Measurements from ENCODE around the gene DOCK6. TPM values are rescaled to one million over a fixed set of nuclear protein-coding genes. Genes with fewer than 3 reads are reported as not detected.
A peak's percentile ranks its signal among the peaks of the same experiment; 100 is the strongest.

Gene DOCK6
- total and polyA plus RNA-seq, 11 donors = 21.6 to 57.8 (median 38.5) TPM

GRCh38 chr19:11152318-11153062 is 109.8 kb downstream of the DOCK6 start:
- DNase-seq (peak in 4 of 5 donors; percentile 72 to 90 (median 78)), ATAC-seq (peak; percentile 58 to 72 (median 64))
- 66 to 70% (median 69%) methylated on average over 11 of the region's 11 CpGs for WGBS, 4 donors
- Histone ChIP-seq H3K9me3 (no peaks in the 10 kb centered on the region), H3K4me1 (peaks cover 0 to 46% (median 21%) of the 10 kb centered on the region in 12 donors), H3K27me3 (no peaks in the 10 kb centered on the region), H3K27ac (peak overlapping the region; percentile 47 to 93 (median 86)), H3K36me3 (no peaks in the 10 kb centered on the region), H3K4me3 (no peak overlapping the region)
- intact Hi-C loops (cut with DNase I) = no loop called here
- TF ChIP-seq CTCF (IDR thresholded peaks at IDR 0.05) = no peak
- TF ChIP-seq POLR2A (IDR thresholded peaks at IDR 0.05) = no peak

GRCh38 chr19:11151181-11151580 is 111.1 kb downstream of the DOCK6 start:
- Histone ChIP-seq H3K27me3 (no peaks in the 10 kb centered on the region), H3K36me3 (no peaks in the 10 kb centered on the region), H3K4me1 (peaks cover 0 to 37% (median 18%) of the 10 kb centered on the region in 12 donors), H3K4me3 (no peak overlapping the region), H3K9me3 (no peaks in the 10 kb centered on the region), H3K27ac (peak overlapping the region in 11 of 12 donors; percentile 33 to 93 (median 88))
- intact Hi-C loops (cut with DNase I) = no loop called here
- TF ChIP-seq CTCF (IDR thresholded peaks at IDR 0.05) (no peak), POLR2A (IDR thresholded peaks at IDR 0.05) (no peak)
- DNase-seq (peak in 4 of 5 donors; percentile 59 to 67 (median 62)), ATAC-seq (peak in 2 of 4 donors; percentile 13 to 31)
- 68 to 77% (median 72%) methylated on average over 7 of the region's 7 CpGs for WGBS, 4 donors

Other genes starting within 250 kb of the DOCK6 start
- gene LDLR, start 173.1 kb downstream of the DOCK6 start, total RNA-seq = 10 to 100 TPM in 8 of 9 donors, 1 to 10 TPM in 1; 4.3 to 30.9 (median 19.0) TPM
- 10 to 100 TPM in 1 of 2 donors, 1 to 10 TPM in 1; 4.5 to 45.9 TPM for gene LDLR, start 173.1 kb downstream of the DOCK6 start, polyA plus RNA-seq
- gene SPC24, start 106.7 kb downstream of the DOCK6 start, total RNA-seq = 10 to 100 TPM in 1 of 9 donors, 1 to 10 TPM in 8; 1.7 to 10.7 (median 5.2) TPM
- gene SPC24, start 106.7 kb downstream of the DOCK6 start, polyA plus RNA-seq = 1 to 10 TPM; 1.4 to 3.0 TPM
- gene KANK2, start 65.0 kb downstream of the DOCK6 start, total RNA-seq = 1,000 to 10,000 TPM in 1 of 9 donors, 100 to 1,000 TPM in 8; 232 to 1,831 (median 296) TPM
- 100 to 1,000 TPM; 275 to 281 TPM for gene KANK2, start 65.0 kb downstream of the DOCK6 start, polyA plus RNA-seq
- 1 to 10 TPM in 1 of 9 donors, not detected in 8; 6.3 TPM for gene ANGPTL8, start 22.9 kb downstream of the DOCK6 start, total RNA-seq
- 10 to 100 TPM in 1 of 2 donors, under 1 TPM in 1; 0.61 to 10.2 TPM for gene ANGPTL8, start 22.9 kb downstream of the DOCK6 start, polyA plus RNA-seq
- gene TSPAN16, start 33.6 kb upstream of the DOCK6 start, total RNA-seq = not detected
- gene TSPAN16, start 33.6 kb upstream of the DOCK6 start, polyA plus RNA-seq = not detected
- gene RAB3D, start 77.1 kb upstream of the DOCK6 start, total RNA-seq = 10 to 100 TPM in 3 of 9 donors, 1 to 10 TPM in 6; 5.4 to 15.1 (median 7.4) TPM
- 1 to 10 TPM; 2.5 to 3.9 TPM for gene RAB3D, start 77.1 kb upstream of the DOCK6 start, polyA plus RNA-seq
- 100 to 1,000 TPM in 3 of 9 donors, 10 to 100 TPM in 6; 68.3 to 372 (median 83.9) TPM for gene TMEM205, start 83.7 kb upstream of the DOCK6 start, total RNA-seq
- 100 to 1,000 TPM; 106 to 151 TPM for gene TMEM205, start 83.7 kb upstream of the DOCK6 start, polyA plus RNA-seq
- gene CCDC159, start 84.0 kb upstream of the DOCK6 start, total RNA-seq = 10 to 100 TPM; 13.6 to 26.2 (median 21.9) TPM
- 10 to 100 TPM; 11.5 to 34.9 TPM for gene CCDC159, start 84.0 kb upstream of the DOCK6 start, polyA plus RNA-seq
- gene PLPPR2, start 92.9 kb upstream of the DOCK6 start, total RNA-seq = 10 to 100 TPM in 6 of 9 donors, 1 to 10 TPM in 3; 4.5 to 24.8 (median 12.5) TPM
- 10 to 100 TPM in 1 of 2 donors, 1 to 10 TPM in 1; 8.0 to 10.5 TPM for gene PLPPR2, start 92.9 kb upstream of the DOCK6 start, polyA plus RNA-seq
- gene SWSAP1, start 112.1 kb upstream of the DOCK6 start, total RNA-seq = 1 to 10 TPM in 7 of 9 donors, under 1 TPM in 2; 0.67 to 1.9 (median 1.5) TPM
- 1 to 10 TPM; 1.9 to 2.1 TPM for gene SWSAP1, start 112.1 kb upstream of the DOCK6 start, polyA plus RNA-seq
- 1 to 10 TPM; 4.6 to 7.8 (median 5.7) TPM for gene EPOR, start 121.8 kb upstream of the DOCK6 start, total RNA-seq
- gene EPOR, start 121.8 kb upstream of the DOCK6 start, polyA plus RNA-seq = 1 to 10 TPM; 6.1 TPM
- 1 to 10 TPM; 2.1 to 5.0 (median 4.0) TPM for gene RGL3, start 156.8 kb upstream of the DOCK6 start, total RNA-seq
- gene RGL3, start 156.8 kb upstream of the DOCK6 start, polyA plus RNA-seq = 10 to 100 TPM in 1 of 2 donors, 1 to 10 TPM in 1; 2.2 to 11.3 TPM
- gene ODAD3, start 172.6 kb upstream of the DOCK6 start, total RNA-seq = under 1 TPM in 7 of 9 donors, not detected in 2; 0.18 to 0.69 (median 0.31) TPM
- gene ODAD3, start 172.6 kb upstream of the DOCK6 start, polyA plus RNA-seq = under 1 TPM; 0.37 to 0.84 TPM
- gene PRKCSH, start 173.1 kb upstream of the DOCK6 start, total RNA-seq = 100 to 1,000 TPM in 6 of 9 donors, 10 to 100 TPM in 3; 69.3 to 210 (median 120) TPM
- 100 to 1,000 TPM in 1 of 2 donors, 10 to 100 TPM in 1; 71.2 to 107 TPM for gene PRKCSH, start 173.1 kb upstream of the DOCK6 start, polyA plus RNA-seq
- gene ELAVL3, start 218.5 kb upstream of the DOCK6 start, total RNA-seq = under 1 TPM in 8 of 9 donors, not detected in 1; 0.08 to 0.75 (median 0.27) TPM
- gene ELAVL3, start 218.5 kb upstream of the DOCK6 start, polyA plus RNA-seq = under 1 TPM; 0.03 to 0.11 TPM
- gene ZNF653, start 243.3 kb upstream of the DOCK6 start, total RNA-seq = 1 to 10 TPM; 2.4 to 5.5 (median 3.8) TPM
- gene ZNF653, start 243.3 kb upstream of the DOCK6 start, polyA plus RNA-seq = 1 to 10 TPM; 4.0 to 8.9 TPM